Superior temporal gyrus (tissue), 1 donor: Measurements from ENCODE around the gene TSSC4.

Experiments used
- DNase-seq: peaks from one replicate; pipeline ENCODE4 v3.0.0-alpha.2; 2016; ENCODE audit errors: extremely low spot score

Gene TSSC4

GRCh38 chr11:2417856-2418692 lies 17.5 kb downstream of the TSSC4 start:
- DNase-seq = no peak

GRCh38 chr11:2418693-2419360 lies 18.3 kb downstream of the TSSC4 start:
- no peak for DNase-seq

DNA sequence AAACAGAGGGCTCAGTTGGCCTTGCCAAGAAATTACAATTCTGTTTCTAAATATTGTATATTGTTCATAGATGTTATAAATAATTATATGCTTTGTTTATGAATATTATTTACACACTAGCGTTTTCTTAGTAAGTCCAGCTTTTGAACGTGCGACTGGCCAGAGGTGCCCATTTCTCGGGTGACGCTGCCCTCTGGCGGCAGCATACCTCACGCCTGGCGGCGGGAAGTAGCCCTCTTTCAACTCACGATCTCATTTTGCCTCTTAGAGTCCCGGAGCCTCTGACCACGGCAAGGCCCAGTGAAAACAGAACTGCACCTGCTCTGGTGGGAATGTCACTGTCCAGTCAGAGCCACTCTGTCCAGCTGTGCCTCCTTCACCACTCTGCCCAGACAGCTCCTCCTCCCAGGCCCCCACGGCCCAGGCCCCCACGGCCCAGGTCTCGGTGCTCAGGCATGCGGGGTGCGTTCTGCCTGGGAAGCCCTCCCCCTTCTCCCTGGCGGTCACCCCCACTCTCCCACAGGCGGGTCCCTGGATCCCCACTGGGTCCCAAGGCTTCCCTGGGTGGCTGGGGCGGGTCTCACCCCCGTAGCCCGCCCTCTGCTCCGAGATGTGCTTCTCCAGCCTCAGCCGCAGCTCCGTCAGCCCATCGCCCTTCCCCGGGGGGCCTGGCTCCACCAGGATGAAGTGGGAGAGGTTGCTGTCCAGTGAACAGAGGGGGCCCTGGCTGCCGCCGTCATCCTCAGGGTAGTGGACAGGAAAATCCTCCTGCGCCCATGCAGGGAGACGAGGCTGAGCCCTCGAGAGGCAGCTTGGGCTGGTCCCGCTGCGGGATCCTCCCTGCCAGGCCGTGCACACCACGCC lies 19.3 kb downstream of the TSSC4 start:
- DNase-seq = peak; percentile 81

DNA sequence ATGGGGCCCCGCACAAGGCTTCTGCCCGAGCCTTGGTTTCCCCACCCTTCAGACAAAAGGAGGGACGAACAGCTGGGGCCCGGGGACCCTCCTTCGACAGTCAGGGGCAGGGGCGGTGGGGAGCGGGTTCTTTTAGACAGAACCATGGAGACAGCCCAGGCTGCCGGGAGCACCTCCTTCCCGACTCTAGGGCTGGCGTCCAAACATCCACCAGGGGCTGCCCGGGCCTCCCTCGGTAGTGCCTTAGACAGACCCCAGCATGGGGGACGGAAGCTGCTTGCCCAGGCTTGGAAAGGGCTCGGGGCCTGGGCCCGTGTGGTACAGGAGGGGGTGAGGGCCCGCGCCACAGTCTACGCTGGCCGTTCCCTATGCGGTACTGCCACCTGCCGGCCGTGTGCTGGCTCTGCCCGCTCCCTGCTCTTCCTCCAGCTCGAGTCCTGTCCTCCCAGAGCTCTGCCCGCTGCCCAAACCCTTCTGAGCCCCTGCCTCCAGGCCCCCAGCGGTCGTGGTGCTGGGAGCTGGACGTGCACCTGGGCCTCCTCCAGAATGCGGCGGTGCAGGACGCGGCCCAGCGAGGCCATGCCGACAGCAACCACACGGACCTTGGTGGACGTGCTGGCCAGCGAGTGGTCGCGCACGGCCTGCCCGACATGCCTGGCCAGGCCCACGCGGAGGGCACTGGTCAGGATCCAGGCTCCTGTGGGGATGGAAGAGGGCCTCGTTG lies 20.1 kb downstream of the TSSC4 start:
- DNase-seq = peak; percentile 82

DNA sequence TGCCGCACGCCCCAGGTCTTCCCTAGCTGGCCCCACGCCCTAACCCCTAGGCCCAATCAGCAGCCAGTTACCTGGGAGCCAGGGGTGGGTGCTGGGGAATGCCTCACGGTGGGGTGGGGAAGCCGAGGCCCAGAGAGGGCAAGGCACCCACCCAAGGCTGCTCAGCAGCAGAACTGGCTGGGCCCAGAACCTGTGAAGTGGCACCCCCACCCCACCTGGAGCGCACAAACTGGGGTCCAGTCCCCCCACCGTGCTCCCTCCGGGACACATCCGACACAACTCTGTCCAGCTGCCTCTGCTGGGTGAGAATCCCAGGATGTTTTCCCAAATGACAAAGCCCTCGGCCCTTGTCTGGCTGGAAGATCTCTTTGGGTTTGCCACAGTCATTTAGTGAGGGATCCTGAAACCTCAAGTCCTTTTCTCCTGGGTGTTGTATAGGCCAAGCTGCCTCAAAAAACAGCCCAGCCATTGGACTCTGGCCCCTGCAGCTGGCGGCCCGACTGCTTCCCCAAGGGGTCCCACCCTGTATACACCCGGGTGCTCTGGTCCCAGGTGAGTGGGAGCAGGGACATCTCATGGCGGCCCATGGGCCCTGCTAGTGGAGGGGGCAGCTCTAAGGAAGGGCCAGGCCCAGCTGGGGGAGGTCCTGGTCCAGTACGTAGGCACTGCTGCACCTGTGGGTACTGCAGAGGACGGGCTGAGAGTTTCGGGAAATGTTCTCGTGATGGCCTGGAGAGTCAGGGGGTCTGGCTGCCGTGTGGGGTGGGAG lies 20.9 kb downstream of the TSSC4 start:
- no peak for DNase-seq

DNA sequence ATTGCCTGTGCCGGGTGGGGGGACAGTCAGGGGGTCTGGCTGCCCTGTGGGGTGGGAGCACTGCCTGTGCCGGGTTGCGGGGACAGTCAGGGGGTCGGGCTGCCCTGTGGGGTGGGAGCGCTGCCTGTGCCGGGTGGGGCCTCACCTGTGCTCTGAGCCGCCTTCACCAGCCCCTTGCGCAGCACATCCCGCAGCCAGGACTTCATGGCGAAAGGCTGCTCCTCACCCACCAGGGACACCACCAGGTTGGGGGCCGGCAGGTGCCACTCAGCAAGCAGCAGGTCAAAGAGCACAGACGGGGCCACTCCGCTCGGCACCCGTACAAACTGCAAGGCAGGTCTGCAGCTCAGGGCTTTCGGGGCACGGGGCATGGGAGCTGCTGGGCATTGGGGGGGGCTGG lies 21.4 kb downstream of the TSSC4 start:
- DNase-seq = no peak

DNA sequence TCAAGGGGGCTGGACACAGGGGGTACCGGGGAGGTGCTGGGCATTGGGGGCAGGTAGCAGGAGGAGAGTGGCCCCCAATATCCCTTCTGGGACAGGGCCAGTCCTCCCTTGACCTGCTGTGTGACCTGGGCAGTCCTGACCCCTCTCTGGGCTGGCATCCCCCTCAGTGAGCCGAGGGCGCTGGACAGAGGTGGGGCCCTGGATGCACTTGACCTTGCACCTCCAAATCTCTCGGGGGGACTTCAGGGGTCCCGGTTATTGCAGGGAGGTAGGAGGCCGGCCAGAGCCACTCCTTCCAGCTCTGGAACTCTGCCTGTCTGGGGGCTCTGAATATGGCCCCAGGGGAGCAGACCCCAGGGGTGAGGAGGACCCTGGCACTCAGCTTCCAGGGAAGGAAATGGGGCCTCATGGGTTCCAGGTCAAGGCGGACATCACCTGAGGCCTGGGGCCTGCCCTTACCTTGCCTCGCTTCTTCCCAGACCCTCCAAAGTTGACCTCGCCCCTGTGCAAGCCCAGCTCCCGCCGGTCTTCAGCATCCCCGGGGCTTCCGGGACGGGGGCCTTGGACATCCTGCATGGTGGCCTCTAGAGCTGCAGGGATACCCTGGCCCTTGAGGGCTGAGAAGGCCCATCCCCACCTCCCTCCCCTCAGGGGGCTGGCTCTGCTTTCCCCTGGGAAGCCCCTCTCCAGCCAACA lies 22.1 kb downstream of the TSSC4 start:
- no peak for DNase-seq

DNA sequence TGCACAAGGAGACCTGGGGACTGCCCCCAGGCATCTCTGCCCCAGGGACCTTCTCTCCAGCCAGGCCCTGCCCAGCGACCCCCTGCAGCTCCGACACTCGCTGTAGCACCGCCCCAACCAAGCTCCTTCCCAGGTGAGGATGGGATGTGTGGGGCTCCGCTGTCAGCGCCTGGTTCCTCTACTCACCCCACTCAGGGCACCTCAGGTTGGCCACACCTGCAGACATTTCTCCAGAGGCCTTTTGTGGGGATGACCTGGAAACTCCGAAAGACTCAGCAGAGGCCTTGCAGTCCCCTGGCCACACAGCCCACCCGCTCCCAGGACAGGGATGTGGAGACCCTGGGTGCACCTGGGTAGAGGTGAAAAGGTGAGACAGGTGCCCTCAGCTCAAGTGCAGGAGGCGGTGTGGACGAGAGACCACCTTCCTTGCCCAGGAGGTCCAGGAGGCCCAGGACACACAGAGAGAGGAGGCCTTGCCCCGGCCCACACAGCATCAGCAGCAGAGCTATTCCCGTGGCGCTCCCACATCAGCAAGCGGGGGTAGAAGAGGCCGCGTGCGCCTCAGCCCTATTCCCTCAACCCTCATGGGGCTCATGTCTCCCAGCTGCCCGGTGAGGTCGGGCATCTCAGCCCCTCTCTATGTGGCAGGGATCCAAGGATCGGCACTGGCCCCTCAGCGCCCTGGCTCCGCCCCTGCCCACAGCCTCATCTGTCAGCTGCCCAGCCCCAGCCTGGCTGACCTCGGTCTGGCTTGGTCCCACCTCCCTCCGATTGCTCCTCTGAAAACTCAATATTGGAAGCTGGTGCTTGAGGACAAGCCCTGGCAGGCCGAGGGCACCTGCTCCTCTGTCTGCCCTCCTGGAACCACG lies 22.8 kb downstream of the TSSC4 start:
- DNase-seq = no peak

- DNase-seq = no peak
Measured at GRCh38 chr11:2424811-2425495, 24.4 kb downstream of the TSSC4 start.

DNA sequence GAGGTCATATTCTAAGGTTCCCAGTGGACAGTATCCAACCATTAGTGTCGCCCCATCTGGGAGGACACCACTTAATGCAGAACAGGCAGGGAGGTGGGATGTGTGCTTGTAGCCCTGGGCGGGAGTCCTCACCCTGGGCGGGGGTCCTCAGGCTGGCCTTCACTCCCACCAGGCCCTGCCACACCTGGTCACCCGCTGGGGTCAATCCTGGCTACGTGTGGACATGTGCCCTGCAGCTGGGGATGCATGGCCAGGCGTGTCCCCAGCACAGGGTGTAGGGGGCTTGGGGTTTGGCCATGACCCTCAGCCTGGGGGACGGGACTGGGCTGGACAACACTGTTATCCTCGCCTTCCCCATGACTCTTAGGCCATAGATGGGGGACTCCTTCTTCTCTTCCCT lies 25.0 kb downstream of the TSSC4 start:
- DNase-seq = no peak

- DNase-seq = no peak
Measured at GRCh38 chr11:2426221-2426620, 25.7 kb downstream of the TSSC4 start.

DNA sequence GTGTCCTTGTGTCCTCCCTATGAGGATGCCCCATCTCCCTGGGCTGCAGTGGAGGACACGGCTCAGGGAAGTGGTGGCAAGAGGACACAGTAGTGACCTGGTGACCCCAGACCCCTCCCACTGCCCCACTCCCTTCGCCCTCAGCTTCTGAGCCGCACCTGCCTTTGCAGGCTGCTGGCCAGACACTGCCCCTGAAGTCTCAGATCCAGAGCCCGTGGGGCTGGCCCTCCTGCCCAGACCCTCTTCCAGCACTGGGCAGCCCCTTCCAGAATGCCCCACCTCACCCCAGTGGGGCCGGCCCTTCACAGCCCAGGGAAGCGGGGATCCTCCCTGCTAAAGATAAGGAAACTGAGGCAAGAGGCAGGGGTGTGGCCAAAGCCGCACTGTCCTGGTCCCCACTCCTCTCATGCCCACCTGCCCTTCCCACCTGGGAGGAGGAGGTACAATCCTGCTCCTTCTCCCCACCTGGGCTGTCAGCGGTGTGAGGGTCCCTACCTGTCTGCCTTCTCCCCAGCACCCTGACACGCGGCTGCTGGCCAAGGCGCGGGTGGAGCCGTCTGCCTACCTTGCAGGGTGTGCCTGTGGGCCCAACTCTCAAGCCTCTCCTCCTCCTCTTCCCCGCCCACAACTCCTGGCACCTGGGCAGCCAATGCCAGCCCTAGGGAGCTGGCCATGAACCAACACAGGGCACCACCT lies 26.4 kb downstream of the TSSC4 start:
- no peak for DNase-seq

DNA sequence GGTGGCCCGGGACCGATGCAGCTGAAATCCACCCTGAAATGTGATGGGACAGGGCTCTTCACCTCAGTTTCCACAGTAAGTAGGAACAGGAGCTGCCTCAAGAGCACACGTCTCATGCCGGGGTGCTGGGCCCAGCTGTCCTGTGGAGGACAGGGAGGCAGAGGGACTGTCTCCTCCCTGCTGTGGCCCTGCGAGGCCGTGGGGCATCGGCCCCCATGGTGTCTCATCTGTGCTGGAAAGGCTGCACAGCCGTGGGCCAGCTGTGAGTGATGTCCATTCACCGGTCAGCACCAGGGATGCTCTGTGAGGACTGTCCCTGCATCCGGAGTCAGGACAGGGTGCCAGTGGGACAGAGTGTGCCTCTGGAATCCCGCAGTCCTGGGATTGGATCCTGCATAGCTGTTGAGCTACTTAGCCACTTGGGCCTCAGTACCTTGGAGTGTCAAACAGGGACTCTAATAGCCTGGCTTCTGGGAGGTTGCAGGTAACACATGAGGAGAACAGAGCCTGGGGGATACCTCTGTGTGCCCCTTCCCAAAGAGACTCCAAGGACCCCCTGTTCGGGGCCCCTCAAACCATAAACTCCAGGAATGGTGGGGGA lies 27.3 kb downstream of the TSSC4 start:
- no peak for DNase-seq

DNA sequence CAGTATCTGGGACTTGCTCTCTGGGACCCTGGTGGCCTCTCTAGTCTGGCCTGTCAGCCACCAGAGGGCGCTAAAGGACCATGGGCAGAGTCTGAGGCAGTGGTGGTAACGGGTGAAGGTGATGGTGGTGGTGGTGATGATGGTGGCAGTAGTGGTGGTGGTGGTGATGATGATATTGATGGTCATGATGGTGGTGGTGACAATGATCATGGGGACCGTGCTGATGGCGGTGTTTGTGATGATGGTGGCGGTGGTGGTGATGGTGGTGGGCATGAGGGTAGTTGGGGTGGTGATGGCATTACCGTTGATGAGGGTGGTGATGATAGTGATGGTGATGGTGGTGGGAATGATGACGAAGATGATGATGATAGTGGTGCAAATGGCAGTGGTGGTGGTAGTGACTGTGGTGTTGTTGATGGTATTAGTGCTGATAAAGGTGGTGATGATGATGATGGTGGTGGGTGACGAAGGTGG lies 27.8 kb downstream of the TSSC4 start:
- DNase-seq = peak; percentile 61

GRCh38 chr11:2431395-2431794 lies 30.8 kb downstream of the TSSC4 start:
- DNase-seq = no peak

DNA sequence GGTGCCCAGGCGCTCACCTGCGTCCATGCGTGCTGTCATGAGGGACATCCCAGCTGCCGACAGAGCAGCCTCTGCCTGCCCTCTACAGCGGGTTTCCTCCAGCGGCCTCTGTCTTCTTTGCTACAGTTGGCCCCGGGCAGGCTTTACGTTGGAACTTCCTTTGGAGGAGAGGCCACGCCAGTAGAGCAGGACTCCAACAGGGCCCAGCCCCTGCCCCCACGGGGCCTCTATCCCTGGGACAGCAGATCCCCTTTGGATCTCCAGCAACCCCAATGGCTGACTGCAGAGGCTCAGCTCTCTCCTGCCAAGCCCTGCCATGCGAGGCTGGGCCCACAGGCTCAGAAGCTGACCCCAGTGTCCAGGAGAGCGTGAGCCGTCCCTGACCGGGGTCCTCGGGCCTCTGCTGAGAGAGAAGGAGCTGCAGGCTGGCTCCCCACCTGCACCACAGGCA lies 31.6 kb downstream of the TSSC4 start:
- no peak for DNase-seq

DNA sequence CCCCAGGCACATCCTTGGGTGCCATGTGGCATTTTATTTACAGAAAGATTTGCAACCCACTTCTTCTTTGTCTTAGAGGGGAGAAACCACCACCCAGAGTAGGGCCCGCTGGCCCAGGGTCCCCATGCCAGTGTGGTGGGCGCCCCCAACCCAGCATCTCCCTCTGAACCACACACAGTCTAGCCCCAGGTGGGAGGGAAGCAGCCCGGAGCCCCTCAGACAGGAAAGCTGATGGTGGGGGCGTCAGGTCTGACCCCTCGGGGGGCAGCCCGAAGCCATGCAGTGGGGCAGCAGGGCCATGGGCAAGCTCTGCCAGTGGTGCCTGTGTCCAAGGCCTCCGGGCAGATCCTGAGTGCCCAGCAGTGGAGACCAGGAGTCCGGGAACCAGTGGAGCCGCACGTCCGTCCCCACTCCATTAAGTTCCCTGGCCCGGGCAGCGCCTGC lies 32.1 kb downstream of the TSSC4 start:
- DNase-seq = no peak
